ENCODE results near the gene CRIM1.

Gene CRIM1

DNA sequence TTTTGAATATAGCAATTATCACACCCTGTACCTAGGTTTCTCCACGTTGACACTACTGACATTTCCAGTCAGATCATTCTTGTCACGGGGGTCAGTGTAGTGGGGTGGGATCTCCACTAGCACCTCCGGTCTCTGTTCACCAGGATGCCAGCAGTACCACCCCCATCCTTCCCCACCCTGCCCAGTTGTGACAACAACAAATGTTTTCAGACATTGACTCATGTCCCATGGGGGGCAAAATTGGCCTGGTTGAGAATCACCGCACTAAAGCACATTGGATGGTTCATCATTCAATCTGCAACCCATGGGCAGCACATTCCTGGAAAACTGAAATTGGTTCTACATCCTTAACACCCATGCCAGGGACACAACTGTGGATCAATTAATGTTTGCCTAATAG lies 210.1 kb downstream of the CRIM1 start:
- Histone ChIP-seq H3K4me2 (ENCODE audit: low read depth, low read length, poor library complexity, severe bottlenecking) (no peak overlapping the region), H3K4me3 (ENCODE audit: low read length, poor library complexity, severe bottlenecking) (no peak overlapping the region), H3K9me3 (ENCODE audit: insufficient read depth, low read depth, low read length) (no peaks in the 10 kb centered on the region), H3F3A (ENCODE audit: low read depth) (no peaks in the 10 kb centered on the region), H4K20me1 (ENCODE audit: insufficient read depth, low read length, poor library complexity, severe bottlenecking) (no peaks in the 10 kb centered on the region), H3K36me3 (ENCODE audit: insufficient read depth, low read length) (peaks cover 29% of the 10 kb centered on the region; the same call in 1 of the 2 replicates), H3K79me2 (ENCODE audit: insufficient read depth, low read length) (no peaks in the 10 kb centered on the region; the same call in 1 of the 2 replicates), H3K4me1 (ENCODE audit: insufficient read depth, low read length, poor library complexity, severe bottlenecking) (peaks cover 14% of the 10 kb centered on the region), H3K9ac (ENCODE audit: low read depth, low read length, poor library complexity, severe bottlenecking) (no peak overlapping the region), H2AFZ (ENCODE audit: low read length) (no peak overlapping the region), H3K27me3 (ENCODE audit: insufficient read depth, low read length, poor library complexity, severe bottlenecking) (no peaks in the 10 kb centered on the region), H3K9me2 (replicated peaks; ENCODE audit: low read depth, low read length) (no peaks in the 10 kb centered on the region)
- TF ChIP-seq CTCF (conservative IDR thresholded peaks at IDR 0.05; ENCODE audit: low read length) (no peak), EZH2phosphoT487 (IDR thresholded peaks at IDR 0.05; ENCODE audit: borderline replicate concordance) (no peak)

DNA sequence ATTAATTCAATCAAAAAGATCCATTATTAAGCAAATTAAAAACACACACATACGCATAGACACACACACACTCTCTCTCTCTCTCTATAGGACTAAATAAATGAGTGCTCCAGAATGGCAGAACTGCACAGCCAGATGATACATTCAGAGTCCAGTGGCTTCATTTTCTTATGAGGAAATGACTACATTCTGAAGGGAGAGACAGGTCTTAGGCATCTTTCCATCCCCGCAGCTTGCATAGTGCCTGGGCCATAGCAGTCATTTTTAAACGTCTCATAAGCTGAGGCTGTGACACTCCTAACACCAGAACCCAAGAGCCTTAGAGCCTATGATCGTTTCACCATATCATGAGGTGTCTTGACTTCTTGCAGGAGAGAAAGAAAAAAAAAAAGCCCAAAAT lies 211.3 kb downstream of the CRIM1 start:
- no peak for TF ChIP-seq CTCF (conservative IDR thresholded peaks at IDR 0.05; ENCODE audit: low read length)
- TF ChIP-seq EZH2phosphoT487 (IDR thresholded peaks at IDR 0.05; ENCODE audit: borderline replicate concordance): no peak
- Histone ChIP-seq H3K4me3 (ENCODE audit: low read length, poor library complexity, severe bottlenecking) (no peak overlapping the region), H3K9me2 (replicated peaks; ENCODE audit: low read depth, low read length) (no peaks in the 10 kb centered on the region), H3F3A (ENCODE audit: low read depth) (no peaks in the 10 kb centered on the region), H4K20me1 (ENCODE audit: insufficient read depth, low read length, poor library complexity, severe bottlenecking) (no peaks in the 10 kb centered on the region), H3K4me1 (ENCODE audit: insufficient read depth, low read length, poor library complexity, severe bottlenecking) (peaks cover 6% of the 10 kb centered on the region), H3K9ac (ENCODE audit: low read depth, low read length, poor library complexity, severe bottlenecking) (no peak overlapping the region), H3K36me3 (ENCODE audit: insufficient read depth, low read length) (peaks cover 26% of the 10 kb centered on the region; the same call in 1 of the 2 replicates), H3K79me2 (ENCODE audit: insufficient read depth, low read length) (no peaks in the 10 kb centered on the region; the same call in 1 of the 2 replicates), H2AFZ (ENCODE audit: low read length) (no peak overlapping the region), H3K9me3 (ENCODE audit: insufficient read depth, low read depth, low read length) (no peaks in the 10 kb centered on the region), H3K4me2 (ENCODE audit: low read depth, low read length, poor library complexity, severe bottlenecking) (no peak overlapping the region), H3K27me3 (ENCODE audit: insufficient read depth, low read length, poor library complexity, severe bottlenecking) (no peaks in the 10 kb centered on the region)

- Histone ChIP-seq H3K4me3 (ENCODE audit: low read length, poor library complexity, severe bottlenecking) (no peak overlapping the region), H3K79me2 (ENCODE audit: insufficient read depth, low read length) (no peaks in the 10 kb centered on the region; the same call in 1 of the 2 replicates), H3K36me3 (ENCODE audit: insufficient read depth, low read length) (peaks cover 29% of the 10 kb centered on the region; the same call in 1 of the 2 replicates), H4K20me1 (ENCODE audit: insufficient read depth, low read length, poor library complexity, severe bottlenecking) (no peaks in the 10 kb centered on the region), H3K27me3 (ENCODE audit: insufficient read depth, low read length, poor library complexity, severe bottlenecking) (no peaks in the 10 kb centered on the region), H3K4me1 (ENCODE audit: insufficient read depth, low read length, poor library complexity, severe bottlenecking) (peaks cover 6% of the 10 kb centered on the region), H3F3A (ENCODE audit: low read depth) (no peaks in the 10 kb centered on the region), H3K9me3 (ENCODE audit: insufficient read depth, low read depth, low read length) (no peaks in the 10 kb centered on the region), H3K9ac (ENCODE audit: low read depth, low read length, poor library complexity, severe bottlenecking) (no peak overlapping the region), H3K4me2 (ENCODE audit: low read depth, low read length, poor library complexity, severe bottlenecking) (no peak overlapping the region), H2AFZ (ENCODE audit: low read length) (no peak overlapping the region), H3K9me2 (replicated peaks; ENCODE audit: low read depth, low read length) (no peaks in the 10 kb centered on the region)
- TF ChIP-seq EZH2phosphoT487 (IDR thresholded peaks at IDR 0.05; ENCODE audit: borderline replicate concordance) (no peak), CTCF (conservative IDR thresholded peaks at IDR 0.05; ENCODE audit: low read length) (no peak)
Measured at GRCh38 chr2:36567711-36568408, 212.3 kb downstream of the CRIM1 start.

Data from Loucy (cell line).